ENCODE results near the gene FAM107B. TPM values are rescaled to one million over a fixed set of nuclear protein-coding genes. Genes with fewer than 3 reads are reported as not detected.

FAM107B gene
- total and polyA plus RNA-seq, 2 of the 8 experiments (the other 6 are each of a cell fraction or from before 2014, with no cell fraction given) = 7.5 to 28.1 TPM

GRCh38 chr10:14798636-14799035, 23.9 kb upstream of the FAM107B start (continued):
- no peak for TF ChIP-seq CHD7 (IDR thresholded peaks at IDR 0.05; ENCODE audit: insufficient replicate concordance, low read length)

Data from H1 (cell line).